Neuron (in vitro differentiated cells): ENCODE results near the gene BMERB1.
"Not testable (repeated sequence)": the region's sequence is repeated elsewhere in the genome, so short reads cannot be mapped to it uniquely, and the experiment has no call there.

Experiments used
- H2AFZ ChIP-seq: one replicate; pipeline ENCODE4 v1.6.1; 2013; ENCODE audit warnings: low read depth, mild to moderate bottlenecking, inconsistent platforms, low read length, moderate library complexity
- H3K27me3 ChIP-seq: one replicate; pipeline ENCODE4 v1.6.1; 2013; ENCODE audit warnings: low read length; ENCODE audit not compliant: insufficient read depth
- H3K36me3 ChIP-seq: one replicate; pipeline ENCODE4 v1.6.1; 2013; ENCODE audit warnings: low read length; ENCODE audit not compliant: insufficient read depth
- H3K4me1 ChIP-seq: one replicate; pipeline ENCODE4 v1.6.1; 2013; ENCODE audit warnings: low read length; ENCODE audit not compliant: insufficient read depth
- H3K4me3 ChIP-seq: 2 replicates; pipeline ENCODE4 v1.5.1; 2013; ENCODE audit warnings: mild to moderate bottlenecking, low read length, moderate library complexity
- H3K9me3 ChIP-seq: one replicate; pipeline ENCODE4 v1.6.1; 2013; ENCODE audit warnings: low read length

BMERB1 gene

DNA sequence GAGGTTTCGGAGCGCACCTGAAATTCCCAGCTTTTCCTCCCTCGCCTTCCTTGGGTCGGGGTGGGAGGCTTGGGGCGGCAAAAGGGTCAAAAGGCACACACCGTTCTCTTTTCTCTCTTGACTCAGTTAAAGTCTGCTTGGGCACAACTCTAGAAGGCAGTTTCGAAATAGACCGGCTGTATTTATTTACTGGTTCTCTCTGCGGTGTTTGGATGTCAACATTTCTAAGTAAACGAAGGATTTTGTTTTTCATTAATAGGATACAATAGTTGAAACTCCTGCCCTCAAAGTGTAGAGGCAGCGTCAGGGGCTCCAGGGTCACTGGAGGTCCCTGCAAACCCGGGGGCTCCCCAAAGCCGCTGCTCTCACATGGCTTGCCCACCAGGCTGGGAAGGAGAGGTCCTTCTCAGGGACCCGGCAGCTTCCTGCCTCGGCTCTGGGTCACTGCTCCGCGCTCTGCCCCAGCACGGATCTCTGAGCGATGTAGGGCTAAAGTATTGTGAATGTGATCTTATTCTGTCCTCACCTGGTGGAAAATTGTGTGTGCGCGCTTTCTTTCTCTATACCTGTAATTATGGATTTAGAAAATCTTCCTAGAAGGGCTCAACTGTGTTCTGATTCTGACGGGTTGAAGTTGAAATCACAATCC is 952 bp downstream of the BMERB1 start:
- H3K4me1 ChIP-seq = peaks cover 11% of the 10 kb centered on the region
- no peaks in the 10 kb centered on the region for H3K9me3 ChIP-seq
- H3K4me3 ChIP-seq = peak overlapping the region; percentile 75
- no peaks in the 10 kb centered on the region for H3K36me3 ChIP-seq
- peak overlapping the region; percentile 68 for H2AFZ ChIP-seq
- H3K27me3 ChIP-seq = no peaks in the 10 kb centered on the region

DNA sequence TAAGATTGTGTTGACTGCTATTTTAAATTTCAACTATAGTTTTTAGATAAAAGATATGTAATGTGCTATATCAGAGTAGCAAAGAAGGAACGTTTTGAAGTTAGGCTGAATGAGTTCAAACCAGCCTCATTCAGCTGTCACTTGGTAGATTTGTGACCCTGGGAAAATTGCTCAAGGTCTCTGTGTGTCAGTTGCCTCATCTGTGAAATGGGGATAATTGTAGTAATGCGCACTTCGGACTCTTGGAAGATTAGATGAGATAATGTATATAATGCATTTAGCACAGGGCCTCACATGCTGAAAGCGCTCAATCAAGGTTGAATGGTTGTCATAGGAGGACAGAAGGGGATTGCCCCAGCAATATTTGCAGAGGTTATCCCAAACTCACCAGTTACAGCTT is 4.7 kb downstream of the BMERB1 start:
- no peak overlapping the region for H3K4me3 ChIP-seq
- H2AFZ ChIP-seq = no peak overlapping the region
- no peaks in the 10 kb centered on the region for H3K27me3 ChIP-seq
- H3K9me3 ChIP-seq = no peaks in the 10 kb centered on the region
- H3K36me3 ChIP-seq = no peaks in the 10 kb centered on the region
- H3K4me1 ChIP-seq = peaks cover 8% of the 10 kb centered on the region

DNA sequence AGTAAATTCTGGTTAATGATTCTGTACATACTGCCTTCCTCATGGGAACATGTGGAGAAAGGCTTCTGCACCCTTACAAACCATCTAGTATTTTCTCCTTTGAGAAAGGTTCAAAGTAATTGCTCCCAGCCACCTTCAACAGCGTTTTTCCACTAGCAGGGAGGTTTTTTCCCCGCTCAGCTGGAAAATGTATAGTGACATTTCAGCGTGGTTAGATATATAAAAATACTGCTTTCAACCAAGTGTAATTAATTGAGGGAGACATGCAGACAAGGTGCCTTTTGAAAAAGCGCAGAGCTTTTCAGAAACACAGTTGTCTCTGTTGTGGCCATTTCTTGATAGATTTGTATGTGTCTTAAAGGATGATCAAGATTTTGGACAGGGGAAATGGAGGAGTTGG is 5.1 kb downstream of the BMERB1 start:
- Histone ChIP-seq H3K4me1 (peaks cover 7% of the 10 kb centered on the region), H2AFZ (no peak overlapping the region), H3K36me3 (no peaks in the 10 kb centered on the region), H3K27me3 (no peaks in the 10 kb centered on the region), H3K9me3 (no peaks in the 10 kb centered on the region), H3K4me3 (no peak overlapping the region)

DNA sequence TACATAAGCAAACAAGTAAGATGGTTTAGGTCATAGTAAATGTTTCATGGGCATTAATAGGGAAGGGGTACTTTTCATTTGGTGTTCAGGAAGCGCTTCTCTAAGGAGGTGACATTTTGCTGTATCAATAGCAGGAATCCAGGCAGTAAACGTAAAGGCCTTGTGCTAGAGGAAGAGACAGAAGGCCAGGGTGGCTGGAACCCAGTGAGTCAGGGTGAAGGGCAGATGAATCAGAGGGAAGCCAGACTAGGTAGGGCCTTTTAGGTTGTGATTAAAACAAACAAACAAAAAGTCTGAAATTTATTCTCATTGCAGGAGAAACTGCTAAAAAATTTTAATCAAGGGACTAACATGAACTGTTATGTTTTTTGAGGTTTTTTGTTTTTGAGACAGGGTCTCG is 6.5 kb downstream of the BMERB1 start:
- Histone ChIP-seq H3K4me1 (peaks cover 2% of the 10 kb centered on the region), H2AFZ (no peak overlapping the region), H3K36me3 (no peaks in the 10 kb centered on the region), H3K4me3 (no peak overlapping the region), H3K9me3 (peaks cover 3% of the 10 kb centered on the region), H3K27me3 (no peaks in the 10 kb centered on the region)

DNA sequence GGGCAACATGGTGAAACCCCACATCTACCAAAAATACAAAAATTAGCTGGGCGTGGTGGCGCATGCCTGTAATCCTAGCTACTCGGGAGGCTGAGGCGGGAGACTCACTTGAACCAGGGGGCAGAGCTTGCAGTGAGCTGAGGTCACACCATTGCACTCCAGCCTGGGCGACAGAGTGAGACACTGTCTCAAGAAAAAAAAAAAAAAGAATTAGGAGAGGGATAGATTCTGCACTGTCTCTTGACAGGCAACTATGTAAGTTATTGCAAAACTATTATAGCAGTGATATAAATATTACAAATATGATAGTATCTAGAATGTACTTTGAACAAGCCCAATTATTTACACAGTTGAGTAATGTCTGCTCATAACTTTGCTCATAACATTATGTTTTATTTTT is 7.8 kb downstream of the BMERB1 start:
- not testable (repeated sequence) for H3K36me3 ChIP-seq, H3K9me3 ChIP-seq, H2AFZ ChIP-seq, H3K4me3 ChIP-seq, H3K4me1 ChIP-seq, H3K27me3 ChIP-seq

DNA sequence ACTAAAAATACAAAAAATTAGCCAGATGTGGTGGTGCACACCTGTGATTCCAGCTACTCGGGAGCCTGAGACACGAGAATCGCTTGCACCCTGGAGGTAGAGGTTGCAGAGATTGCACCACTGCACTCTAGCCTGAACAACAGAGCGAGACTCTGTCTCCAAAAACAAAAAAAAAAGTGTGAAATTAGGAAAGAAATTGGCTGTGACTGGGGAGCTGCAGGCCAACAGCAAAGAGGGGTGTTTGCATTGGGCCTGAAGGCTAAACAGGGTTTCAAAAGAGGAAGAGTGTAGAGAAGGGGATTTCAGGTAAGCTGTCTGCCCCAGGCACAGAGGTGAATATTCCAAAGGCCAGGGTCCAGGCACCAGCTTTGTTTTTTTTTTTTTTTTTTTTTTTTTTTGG is 9.4 kb downstream of the BMERB1 start:
- Histone ChIP-seq H3K4me3 (no peak overlapping the region), H3K27me3 (no peaks in the 10 kb centered on the region), H2AFZ (no peak overlapping the region), H3K9me3 (peaks cover 3% of the 10 kb centered on the region), H3K4me1 (peaks cover 1% of the 10 kb centered on the region), H3K36me3 (peaks cover 4% of the 10 kb centered on the region)

- no peaks in the 10 kb centered on the region for H3K27me3 ChIP-seq
- peaks cover 3% of the 10 kb centered on the region for H3K9me3 ChIP-seq
- peaks cover 1% of the 10 kb centered on the region for H3K4me1 ChIP-seq
- no peak overlapping the region for H3K4me3 ChIP-seq
- H3K36me3 ChIP-seq = peaks cover 4% of the 10 kb centered on the region
- no peak overlapping the region for H2AFZ ChIP-seq
These were observed 9.9 kb downstream of the BMERB1 start for GRCh38 chr16:15444264-15444663.

GRCh38 chr16:15445450-15445849 is 11.1 kb downstream of the BMERB1 start:
- no peak overlapping the region for H3K4me3 ChIP-seq
- H3K36me3 ChIP-seq = peaks cover 6% of the 10 kb centered on the region
- H2AFZ ChIP-seq = no peak overlapping the region
- H3K4me1 ChIP-seq = no peaks in the 10 kb centered on the region
- peaks cover 3% of the 10 kb centered on the region for H3K9me3 ChIP-seq
- H3K27me3 ChIP-seq = no peaks in the 10 kb centered on the region

GRCh38 chr16:15446901-15447300 is 12.5 kb downstream of the BMERB1 start:
- Histone ChIP-seq H3K9me3 (peaks cover 3% of the 10 kb centered on the region), H3K27me3 (no peaks in the 10 kb centered on the region), H2AFZ (no peak overlapping the region), H3K4me1 (no peaks in the 10 kb centered on the region), H3K4me3 (no peak overlapping the region), H3K36me3 (peaks cover 10% of the 10 kb centered on the region)

DNA sequence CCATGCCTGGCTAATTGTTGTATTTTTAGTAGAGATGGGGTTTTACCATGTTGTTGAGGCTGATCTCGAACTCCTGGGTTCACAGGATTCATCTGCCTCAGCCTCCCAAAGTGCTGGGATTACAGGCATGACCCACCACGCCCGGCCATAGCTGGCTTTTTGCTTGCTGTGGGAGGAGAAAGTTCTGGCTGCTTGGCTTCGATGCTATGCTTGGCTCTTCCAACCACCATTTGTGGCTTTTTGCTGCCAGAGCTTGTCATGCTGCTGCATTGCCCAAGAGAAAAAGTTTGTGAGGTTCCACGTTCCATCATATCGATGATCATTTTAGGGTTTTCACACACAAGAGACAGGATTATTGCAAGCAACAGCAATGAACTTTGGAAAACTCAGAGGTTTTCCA is 16.2 kb downstream of the BMERB1 start:
- Histone ChIP-seq H3K36me3 (peaks cover 10% of the 10 kb centered on the region), H3K4me3 (no peak overlapping the region)

DNA sequence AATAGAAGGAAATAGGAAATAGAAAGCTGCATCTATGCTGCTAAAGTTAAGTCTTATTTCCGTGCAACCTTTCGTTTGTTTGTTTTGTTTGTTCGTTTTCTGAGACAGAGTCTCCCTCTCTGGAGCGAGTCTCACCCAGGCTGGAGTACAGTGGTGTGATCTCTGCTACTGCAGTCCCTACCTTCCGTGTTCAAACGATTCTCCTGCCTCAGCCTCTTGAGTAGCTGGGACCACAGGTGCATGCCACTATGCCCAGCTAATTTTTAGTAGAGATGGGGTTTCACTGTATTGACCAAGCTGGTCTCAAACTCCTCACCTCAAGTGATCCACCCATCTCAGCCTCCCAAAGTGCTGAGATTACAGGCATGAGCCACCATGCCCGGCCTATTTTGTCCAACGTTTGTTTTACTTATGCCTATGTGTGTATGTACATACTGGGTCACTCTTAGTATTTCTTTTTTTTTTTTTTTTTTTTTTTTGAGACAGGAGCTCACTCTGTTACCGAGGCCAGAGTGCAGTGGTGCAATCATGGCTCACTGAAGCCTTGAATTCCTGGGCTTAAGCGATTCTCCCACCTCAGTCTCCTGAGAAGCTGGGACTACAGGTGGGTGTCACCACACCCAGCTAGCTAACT is 16.8 kb downstream of the BMERB1 start:
- H3K27me3 ChIP-seq = no peaks in the 10 kb centered on the region
- H3K36me3 ChIP-seq = peaks cover 10% of the 10 kb centered on the region
- H2AFZ ChIP-seq = no peak overlapping the region
- no peak overlapping the region for H3K4me3 ChIP-seq
- H3K9me3 ChIP-seq = no peaks in the 10 kb centered on the region
- H3K4me1 ChIP-seq = no peaks in the 10 kb centered on the region

More for the DNA sequence above, 16.2 kb downstream of the BMERB1 start:
- Histone ChIP-seq H3K9me3 (no peaks in the 10 kb centered on the region), H3K27me3 (no peaks in the 10 kb centered on the region), H3K4me1 (no peaks in the 10 kb centered on the region), H2AFZ (no peak overlapping the region)

- peaks cover 7% of the 10 kb centered on the region for H3K36me3 ChIP-seq
- no peak overlapping the region for H3K4me3 ChIP-seq
- no peaks in the 10 kb centered on the region for H3K4me1 ChIP-seq
- no peaks in the 10 kb centered on the region for H3K9me3 ChIP-seq
- no peaks in the 10 kb centered on the region for H3K27me3 ChIP-seq
- H2AFZ ChIP-seq = no peak overlapping the region
These were observed 18.0 kb downstream of the BMERB1 start for GRCh38 chr16:15452246-15452855.

GRCh38 chr16:15453296-15453695 is 18.9 kb downstream of the BMERB1 start:
- H3K36me3 ChIP-seq, H2AFZ ChIP-seq, H3K4me3 ChIP-seq, H3K4me1 ChIP-seq, H3K9me3 ChIP-seq, H3K27me3 ChIP-seq: not testable (repeated sequence)
